Stimulated activated CD8-positive, alpha-beta memory T cell treated with anti-CD3 and anti-CD28 coated beads, Interleukin-12 subunit alpha, Interleukin-12 subunit beta, amount 100 ng/mL, for 24 hours (primary cell): ENCODE measurements around the gene RAB11FIP4.

ENCODE experiments used
- DNase-seq: peaks from one replicate; pipeline ENCODE4 v3.0.0-alpha.2; 2020; ENCODE audit errors: extremely low read depth

The RAB11FIP4 gene

DNA sequence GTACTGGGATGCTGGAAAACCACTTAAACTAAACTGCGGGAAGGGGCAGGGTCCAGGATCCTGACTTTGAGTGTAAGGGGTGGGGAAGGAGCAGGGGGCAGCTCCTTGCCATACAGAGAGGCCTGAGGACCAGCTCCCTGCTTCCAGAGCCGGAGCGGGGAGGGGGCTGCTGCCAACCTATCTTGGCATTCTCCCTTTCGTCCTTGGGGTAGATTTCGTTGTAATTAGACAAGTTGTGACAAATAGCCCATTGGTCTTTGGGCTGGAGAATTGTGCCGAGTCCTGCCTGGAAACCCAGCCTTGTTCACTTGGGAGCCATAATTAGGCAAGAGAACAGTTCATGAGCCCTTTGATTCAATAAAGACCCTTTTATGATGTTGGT, 175.5 kb downstream of the RAB11FIP4 start:
- no peak for DNase-seq

DNA sequence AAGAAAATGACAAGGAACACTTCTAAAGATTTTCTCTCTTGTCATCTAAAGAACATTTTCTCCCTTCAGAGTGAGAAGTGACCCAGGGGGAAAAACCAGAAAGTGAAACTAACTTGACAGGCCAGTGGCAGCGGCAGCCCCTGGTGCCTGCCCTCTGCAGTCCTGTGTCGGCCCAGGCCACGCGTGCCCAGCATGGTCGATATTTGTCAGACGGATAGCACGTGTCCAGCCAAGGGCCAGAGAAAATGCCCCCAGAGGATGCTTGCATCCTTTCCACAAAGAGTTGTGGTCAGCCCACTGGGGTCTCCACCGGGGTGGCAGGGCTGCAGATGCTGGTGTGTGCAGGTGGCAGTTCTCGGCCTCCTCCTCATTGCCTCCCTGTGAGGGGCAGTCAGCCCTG, 176.6 kb downstream of the RAB11FIP4 start:
- DNase-seq, result no peak

DNA sequence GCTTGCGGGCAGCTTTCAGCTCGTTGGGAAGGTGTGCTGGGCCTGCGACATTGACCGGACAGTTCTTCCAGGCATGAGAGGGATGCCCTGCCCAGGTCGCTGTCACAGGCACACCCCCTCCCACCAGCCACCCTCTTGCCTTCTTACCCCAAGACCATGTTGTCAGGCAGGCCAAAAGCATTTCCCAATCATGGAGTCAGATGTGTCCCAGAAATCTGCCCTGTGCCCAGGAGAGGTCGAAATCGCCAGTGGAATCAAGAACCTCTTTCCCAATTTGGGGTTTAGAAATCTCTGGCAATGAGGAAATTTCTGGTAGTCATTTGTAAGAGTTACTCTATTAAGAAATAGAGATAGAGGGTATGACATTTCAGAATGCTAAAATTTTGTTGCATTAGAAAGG, 177.1 kb downstream of the RAB11FIP4 start:
- no peak for DNase-seq

DNA sequence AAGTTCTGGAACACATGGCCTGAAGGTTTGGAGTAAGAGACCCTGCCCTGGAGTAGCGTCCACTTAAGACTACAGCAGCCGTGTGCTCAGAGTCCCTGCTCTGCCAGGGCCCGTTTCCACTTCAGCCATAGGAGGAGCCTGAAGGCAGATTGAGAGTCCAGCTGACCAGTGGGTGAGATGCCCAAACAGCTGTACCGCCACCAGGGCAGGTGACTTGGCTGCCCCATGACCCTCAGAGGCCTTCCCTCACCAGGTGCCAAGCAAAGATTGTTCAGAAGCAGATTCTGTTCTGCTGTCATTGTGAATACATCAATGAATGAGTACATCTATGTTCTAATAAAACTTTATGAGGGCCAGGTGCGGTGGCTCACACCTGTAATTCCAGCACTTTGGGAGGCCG, 178.8 kb downstream of the RAB11FIP4 start:
- DNase-seq, result no peak

DNA sequence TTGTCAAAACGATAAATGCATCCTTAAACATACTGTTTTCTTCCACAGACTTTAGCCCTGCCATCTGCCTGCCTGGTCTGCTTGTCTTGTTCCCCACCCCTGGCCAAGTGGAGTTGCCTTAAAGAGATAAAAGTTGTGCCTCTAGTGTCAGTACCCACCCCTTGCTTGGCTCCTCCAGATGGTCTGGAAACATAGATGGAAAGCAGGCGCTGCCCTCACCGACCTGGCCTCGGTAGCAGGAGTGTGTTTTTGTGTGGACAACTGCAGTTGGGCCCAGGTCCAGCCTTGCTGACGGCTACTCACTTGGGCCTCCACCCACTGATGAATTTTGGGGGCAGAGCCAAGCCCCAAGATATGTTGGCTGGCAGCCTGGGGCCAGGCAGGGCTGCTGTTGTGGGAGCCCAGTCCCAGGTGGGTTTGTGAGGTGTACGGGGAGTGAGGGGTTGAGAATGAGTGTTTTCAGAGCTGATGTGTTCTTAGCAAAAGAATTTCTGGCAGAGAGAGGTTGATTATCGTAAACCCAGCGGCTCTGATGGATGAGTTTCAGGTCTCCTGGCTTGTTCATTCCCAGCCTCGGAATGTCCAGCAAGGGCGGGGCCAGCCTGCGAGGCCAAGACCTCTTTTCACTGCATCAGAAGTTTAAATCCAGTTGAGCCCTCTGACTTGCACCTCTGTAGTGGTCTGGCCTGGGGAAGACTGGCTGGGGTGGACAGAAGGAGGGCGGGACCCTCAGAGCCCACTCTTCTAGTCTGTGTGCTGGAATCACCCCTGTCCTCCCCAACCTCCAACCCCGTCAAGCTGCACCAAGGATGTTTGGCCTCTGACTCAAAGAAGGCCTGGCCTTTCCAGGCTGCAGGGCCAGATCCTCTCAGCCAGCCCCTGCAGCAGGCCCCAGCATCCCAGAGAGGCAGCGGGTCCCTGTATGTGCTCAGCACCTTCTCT, 179.7 kb downstream of the RAB11FIP4 start:
- DNase-seq, result no peak

DNA sequence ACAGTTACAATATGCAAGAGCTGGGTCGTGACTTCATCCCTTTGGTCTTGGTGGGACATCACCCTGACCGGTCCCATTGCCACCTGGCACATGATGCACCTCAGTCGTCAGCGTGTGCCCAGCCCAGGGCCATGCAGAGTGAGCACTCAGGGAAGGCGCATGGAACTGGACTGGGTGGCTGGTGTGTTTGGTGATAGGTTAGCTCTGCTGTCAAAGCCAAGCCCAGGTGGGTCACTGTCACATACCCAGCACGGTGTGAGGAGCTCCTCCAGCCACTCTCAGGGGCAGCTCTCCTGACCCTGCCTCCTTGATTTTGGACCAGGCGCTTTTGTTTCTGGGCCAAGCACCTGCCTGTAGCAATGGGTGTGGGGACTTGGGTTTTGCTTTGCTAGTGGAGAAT, 180.9 kb downstream of the RAB11FIP4 start:
- DNase-seq, result no peak

DNA sequence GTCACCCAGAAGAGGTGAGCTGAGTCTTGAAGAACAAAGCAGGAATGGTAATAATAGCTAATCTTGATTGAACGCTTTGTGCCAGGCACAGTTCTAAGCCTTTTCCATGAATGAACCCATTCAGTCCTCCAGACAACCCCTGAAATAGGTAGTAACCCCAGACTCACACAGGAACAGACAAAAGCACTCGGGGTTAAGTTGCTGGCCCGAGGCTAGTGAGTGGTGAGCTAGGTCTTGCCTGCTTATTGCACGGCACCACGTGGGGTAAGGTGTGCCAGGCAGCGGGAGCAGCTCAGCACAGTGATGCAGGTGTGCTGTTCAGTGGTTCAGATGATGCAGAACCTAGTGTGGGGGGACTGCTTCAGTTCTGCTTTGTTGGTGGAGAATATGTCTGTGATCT, 181.6 kb downstream of the RAB11FIP4 start:
- no peak for DNase-seq

DNA sequence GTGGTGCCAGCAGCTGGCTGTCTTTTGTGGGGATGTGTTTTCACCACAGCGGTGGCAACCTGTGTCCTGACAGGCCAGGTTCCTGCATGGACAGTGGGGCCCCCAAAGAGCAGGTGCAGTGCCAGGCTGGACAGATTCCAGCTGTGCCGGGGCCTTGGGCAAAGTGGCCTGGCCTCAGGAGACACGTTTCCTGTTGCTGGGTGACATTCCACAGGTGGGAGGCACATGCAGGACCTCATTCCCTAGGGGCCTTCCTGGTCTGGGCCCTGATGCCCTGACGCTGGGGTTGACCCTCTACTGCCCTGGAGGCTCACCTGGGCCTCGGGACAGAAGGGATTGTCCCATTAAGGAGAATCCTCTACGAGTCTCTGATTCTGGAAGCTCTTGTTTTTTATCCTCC, 182.4 kb downstream of the RAB11FIP4 start:
- no peak for DNase-seq

DNA sequence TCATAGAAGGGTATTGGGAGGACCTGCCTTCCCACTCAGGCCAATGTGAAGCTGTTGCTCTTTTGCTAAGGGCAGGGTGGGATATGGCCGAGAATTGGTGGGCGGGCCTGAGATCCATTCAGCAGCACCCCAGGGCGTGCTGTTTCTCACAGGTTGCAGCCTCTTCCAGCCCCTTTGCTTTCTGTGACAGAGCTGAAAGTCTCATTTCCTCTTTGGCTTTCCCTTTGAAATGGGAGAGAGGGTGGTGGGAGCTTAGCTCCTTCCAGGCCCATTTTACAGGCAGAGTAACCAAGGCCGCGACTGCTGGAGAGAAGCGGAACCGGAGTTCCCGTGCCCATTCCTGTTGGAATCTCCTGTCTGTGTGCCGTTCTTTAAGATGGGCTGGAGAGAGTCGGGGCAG, 183.0 kb downstream of the RAB11FIP4 start:
- no peak for DNase-seq

DNA sequence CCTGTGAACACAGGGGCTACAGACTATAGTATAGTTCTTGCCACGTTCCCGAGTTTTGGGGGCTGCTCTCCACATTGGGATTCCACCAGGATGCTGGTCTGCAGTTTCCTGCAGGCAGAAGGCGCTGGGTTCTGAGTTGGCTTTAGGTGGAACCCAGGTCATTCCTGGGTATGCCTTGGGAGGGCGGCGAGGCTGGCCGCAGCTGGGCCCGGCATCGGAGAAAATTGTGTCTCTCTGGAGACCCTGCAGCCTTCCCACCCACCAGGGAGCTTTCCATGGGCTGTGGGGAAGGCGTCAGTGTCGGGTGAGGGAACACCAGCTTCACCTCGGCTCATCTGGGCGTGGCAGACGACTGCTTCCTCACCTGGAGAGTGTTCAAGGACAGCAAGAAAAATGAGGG, 183.6 kb downstream of the RAB11FIP4 start:
- no peak for DNase-seq

DNA sequence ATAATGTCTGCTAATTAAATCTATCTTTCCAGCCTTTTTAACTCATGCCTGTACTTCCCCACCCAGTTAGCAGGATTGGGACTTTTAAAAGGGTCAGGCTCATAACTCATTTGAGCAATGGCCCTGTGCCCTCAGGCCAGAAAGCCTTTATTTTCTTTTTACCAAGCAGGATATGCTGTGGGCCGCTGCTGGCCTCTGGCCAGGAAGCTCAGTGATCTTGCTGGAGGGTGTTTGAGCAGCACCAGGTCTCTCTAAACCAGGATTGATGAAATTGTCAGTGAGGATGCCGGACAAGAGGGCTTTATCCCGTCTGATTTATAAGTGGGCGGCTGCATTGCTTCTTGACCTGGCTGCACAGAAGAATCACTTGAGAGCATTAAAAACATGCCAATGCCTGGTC, 187.8 kb downstream of the RAB11FIP4 start:
- DNase-seq, result no peak

DNA sequence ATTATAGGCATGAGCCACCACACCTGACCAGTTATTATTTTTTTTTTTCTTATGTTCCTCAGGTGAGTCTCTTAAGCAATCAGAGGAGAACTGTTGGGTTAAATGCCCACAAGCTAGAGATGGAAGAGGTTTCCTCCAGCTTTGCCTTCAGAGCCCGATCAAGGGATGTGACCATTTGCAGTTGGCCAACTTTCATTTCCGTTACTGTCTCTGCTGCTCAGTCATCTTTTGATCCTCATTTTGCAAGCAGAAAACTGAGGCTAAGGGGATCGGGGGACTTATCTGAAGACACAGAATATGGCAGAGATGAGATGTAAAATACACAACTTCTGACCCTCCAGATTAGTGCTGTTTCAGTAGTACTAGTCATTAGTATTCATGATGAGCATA, 188.8 kb downstream of the RAB11FIP4 start:
- no peak for DNase-seq

DNA sequence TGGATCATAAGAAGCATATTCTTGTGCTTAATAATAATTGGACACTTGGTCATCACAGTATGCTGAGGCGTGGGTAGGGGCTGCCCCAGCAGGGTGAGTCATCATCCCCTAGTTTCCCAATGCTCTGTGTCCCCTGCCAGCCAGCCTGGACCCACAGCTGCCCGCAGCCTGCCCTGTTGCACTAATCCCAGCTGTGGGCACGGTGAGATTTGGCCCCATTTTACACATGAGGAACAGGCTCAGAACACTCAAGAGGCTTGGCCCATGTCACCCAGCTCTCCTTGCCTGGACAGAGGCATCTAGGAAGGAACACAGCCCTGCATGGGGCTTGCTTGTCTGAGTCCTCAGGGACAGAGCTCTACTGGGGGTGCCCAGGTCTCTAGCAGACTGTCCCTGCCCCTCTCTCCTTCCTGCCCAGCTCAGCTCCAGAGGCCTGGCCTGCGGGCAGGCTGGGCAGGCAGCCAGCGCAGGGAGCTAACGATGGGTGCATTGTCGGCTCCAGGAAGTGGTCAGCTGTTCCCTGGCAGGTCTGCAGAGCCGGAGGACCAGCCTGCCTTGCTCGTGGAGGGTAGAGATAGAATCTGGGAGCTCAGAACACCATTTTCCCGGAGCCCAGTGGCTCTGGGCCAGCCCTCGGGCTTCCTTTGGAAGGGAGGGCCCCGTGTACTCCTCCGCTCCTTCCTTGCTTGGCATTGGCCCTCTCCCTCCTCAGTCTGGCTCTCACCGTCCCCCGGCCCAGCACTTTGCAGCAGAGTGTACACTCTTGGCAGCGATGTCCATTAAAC, 189.4 kb downstream of the RAB11FIP4 start:
- DNase-seq, result no peak

DNA sequence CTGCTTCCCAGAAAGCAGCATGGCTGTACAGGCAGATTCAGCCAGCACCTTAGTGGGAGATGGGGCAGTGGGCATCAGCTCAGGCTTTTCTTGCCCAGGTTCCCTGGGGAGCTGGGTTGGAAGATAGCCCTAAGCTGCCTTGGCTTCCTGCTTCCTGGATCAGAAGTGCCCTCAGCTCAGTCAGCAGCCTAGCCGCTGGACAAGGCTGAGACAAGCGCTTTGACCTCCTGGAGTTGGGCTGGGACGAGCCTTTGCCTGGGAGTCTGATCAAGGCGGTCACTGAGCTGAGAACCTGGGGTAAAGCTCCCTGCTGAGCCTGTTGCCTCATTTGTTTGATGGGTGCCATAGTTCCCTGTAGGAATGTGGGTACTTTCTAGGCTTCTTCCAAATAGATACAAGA, 190.0 kb downstream of the RAB11FIP4 start:
- no peak for DNase-seq

DNA sequence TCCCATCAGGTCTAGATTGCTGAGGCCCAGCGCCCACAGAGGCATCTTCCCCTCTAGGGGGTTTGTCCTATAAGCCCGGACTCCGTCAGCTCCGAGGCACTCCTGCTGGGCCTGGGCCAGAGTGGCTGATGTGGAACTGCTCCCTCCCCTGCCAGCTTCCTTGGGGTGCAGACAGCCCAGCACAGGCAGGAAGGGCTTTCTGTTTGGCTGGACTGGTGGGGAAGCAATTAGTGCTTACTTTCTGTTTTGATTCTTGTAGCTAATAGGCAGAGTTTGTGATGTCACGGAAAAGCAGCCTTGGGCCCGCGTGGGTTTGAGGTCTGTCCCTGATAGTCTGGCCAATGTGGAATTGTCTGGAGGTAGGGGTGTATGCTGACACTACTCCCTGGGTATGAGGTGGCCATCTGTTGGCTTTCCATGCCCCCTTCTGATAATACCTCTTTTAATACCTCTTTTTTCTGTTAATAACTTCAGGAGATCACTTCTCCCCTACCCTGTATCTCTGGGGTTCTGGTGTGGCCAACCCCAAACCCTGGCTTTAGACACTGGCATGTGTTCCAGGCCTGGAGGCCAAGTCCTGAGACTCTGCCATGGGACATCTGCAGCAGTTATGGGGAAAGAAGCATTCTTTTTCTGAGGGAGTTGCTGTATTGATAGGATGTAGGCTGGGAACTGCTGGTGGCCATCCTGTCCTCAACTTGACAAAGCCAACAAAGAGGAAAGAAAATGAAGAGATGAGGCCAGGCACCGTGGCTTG, 190.9 kb downstream of the RAB11FIP4 start:
- DNase-seq, result no peak

DNA sequence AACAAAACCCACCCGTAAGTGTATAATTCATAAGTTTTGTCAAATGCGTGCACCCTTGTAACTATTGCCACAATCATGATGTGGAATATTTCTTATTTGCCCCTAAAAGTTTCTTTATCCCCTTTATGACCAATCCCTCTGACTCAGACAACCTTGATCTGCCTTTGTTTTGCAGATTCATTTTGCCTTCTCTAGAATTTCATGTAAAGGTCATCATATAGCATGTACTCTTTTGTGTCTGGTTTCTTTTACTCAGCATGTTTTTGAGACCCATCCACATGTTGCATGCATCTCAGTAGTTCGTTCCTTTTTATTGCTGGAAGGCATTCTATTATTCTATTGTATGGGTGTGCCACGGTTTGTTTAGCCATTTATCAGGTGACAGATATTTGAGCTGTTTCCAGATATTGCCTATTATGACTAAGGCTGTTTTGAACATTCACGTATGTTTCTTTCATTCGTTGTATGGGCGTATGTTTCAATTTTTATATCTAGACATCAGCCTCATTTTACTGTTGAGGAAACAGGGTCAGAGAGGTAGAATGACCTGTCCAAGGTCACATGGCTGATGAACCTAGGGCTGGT, 192.4 kb downstream of the RAB11FIP4 start:
- DNase-seq, result no peak

DNA sequence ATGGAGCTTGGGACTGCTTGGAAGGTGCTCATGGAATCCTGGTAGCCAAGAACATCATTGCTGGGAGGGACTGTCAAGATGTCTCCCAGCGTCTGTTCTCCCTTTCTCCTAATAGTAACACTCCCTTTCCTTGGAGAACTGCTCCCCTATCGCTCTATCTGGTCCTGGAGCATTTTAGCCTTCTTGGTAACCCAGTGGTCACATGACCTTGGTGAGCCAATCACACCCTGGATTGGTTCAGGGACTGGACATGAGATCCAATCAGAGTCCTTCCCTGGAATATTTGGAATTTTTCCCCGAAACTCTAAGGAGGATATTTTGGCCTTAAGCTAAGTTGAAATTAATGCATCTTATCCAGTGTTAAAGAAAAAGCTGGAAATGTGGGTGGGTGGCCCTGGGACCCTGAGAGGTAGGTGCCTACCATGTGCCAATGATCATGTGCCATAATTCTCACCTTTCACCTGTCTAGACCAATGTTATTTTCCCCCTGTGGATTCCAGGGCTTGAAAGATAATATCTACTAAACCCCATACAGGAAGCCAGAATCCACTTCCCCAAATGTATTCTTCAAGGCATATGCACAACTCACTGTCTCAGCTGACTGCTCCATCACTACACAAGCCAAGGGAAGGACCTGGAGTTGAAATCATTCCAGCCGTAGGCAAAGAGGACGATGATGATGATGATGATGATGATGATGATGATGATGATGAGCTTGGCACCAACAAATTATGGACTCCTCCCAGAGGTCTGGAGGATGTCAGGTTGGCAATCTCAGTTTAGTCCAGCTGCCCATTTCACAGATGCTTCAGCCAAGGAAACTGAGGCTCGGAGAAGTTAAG, 193.2 kb downstream of the RAB11FIP4 start:
- no peak for DNase-seq

DNA sequence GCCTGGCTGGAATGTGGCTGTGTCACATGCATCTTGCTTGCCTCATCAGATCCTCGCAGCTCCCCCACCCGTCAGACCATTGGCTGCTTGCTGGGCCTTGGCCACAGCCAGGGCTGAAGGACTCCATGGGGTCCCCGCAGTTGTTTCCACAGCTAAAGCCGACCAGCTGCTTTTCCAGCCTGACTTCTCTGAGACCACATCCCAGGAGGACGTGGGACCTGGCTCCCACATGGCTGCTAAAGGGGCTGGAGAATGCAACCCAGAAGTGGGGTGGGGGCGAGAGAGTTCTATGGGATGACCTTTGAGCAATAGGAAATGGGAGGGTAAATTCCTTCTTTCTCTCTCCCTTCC, 193.8 kb downstream of the RAB11FIP4 start:
- DNase-seq, result no peak

DNA sequence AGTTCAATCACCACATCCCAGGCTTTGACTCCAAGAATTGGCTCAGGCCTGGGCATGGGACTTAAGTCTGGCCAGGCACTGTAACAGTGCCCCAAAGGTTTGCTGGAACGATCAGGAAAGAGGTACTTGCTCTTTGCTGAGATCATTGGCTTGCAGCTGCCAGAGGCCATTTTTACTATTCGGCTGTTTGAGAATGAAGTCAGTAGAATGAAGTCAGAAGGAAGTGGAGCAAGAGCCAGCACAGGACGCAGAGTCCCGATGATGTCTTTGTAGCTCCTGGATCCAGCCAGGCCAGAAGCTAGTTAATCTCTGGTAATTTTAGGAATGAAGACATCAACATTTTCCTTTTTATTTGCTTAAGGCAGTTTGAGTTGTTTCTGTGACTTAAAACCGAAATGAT, 195.5 kb downstream of the RAB11FIP4 start:
- DNase-seq, result no peak

DNA sequence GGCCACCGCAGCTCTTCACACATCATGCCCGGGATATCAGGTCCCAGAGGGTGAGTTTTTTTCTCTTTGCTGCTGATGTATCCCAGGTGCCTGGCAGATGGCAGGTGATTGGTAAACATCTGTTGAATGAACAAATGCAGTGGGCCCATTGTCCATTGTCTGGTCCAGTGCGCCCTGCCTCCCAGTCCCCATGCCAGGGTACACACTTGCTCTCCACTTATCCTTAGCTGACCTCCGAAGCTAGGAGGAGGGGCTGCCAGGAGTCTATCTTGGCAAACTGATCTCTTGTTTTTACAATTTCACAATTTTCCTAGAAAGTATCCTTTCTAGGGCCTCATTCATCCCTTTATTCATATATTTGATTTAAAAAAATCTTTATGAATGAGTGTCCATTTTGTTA, 196.0 kb downstream of the RAB11FIP4 start:
- no peak for DNase-seq
